Skin of body (tissue), 3 donors: ENCODE measurements around the gene PLEKHM1. TPM values are rescaled to one million over a fixed set of nuclear protein-coding genes. Genes with fewer than 3 reads are reported as not detected.

ENCODE experiments used
- DNase-seq: peaks from one replicate; lab custom pipeline; 2025; lab: John Stamatoyannopoulos, UW
- small RNA-seq: library from RNA; depleted of rRNA; stranded (forward); fragments of <200 nt; gene quantifications from one replicate; pipeline ENCODE3, GENCODE V24; 2014; ENCODE audit warnings: low replicate concordance
- total RNA-seq: library from RNA; depleted of rRNA; stranded (reverse); fragments of >200 nt; gene quantifications from one replicate; pipeline ENCODE4 v1.2.3, GENCODE V29; 2014

Gene PLEKHM1
- total RNA-seq, 1 donor from 2014 or later, result 14.9 TPM

DNA sequence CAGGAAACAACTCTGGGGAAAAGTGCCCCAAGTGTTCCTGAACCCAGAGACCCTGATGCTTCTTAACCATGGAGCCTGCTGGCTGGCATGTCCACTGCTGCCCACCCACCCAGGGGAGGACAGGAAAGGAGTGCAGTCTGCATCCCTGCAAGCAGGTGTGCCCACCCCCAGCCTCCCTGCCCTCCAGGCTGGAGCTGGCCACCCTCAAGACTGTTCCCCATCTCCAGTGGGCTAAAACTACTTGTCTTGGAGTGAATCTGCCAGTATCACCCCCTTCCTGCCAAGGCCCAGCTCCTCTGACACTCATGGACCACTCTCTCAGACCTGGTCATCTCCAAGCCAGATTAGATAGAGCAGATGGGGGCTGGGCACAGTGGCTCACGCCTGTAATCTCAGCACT, 87.6 kb downstream of the PLEKHM1 start:
- DNase-seq, result no peak

- no peak for DNase-seq
These were observed 91.7 kb downstream of the PLEKHM1 start for GRCh38 chr17:45398800-45399199.

DNA sequence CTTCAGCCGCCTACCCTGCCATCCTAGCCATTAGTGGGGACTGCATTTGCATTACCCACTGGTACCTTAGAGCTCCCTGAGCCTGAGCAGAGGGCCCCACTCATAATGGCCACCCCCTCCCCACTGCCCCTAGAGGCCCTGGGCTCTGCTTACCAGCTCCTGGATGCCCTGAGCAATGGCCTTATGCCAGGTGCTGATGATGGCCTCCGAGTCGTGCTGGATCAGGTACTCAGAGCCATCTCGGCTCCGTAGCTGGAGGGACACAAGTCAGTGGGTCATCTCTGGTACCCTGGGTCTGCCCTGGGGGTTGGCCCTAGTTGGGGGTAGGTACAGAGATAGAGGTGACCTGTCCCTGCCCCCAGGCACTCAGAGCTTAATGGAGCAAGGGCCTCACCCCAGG, 92.7 kb downstream of the PLEKHM1 start:
- no peak for DNase-seq

DNA sequence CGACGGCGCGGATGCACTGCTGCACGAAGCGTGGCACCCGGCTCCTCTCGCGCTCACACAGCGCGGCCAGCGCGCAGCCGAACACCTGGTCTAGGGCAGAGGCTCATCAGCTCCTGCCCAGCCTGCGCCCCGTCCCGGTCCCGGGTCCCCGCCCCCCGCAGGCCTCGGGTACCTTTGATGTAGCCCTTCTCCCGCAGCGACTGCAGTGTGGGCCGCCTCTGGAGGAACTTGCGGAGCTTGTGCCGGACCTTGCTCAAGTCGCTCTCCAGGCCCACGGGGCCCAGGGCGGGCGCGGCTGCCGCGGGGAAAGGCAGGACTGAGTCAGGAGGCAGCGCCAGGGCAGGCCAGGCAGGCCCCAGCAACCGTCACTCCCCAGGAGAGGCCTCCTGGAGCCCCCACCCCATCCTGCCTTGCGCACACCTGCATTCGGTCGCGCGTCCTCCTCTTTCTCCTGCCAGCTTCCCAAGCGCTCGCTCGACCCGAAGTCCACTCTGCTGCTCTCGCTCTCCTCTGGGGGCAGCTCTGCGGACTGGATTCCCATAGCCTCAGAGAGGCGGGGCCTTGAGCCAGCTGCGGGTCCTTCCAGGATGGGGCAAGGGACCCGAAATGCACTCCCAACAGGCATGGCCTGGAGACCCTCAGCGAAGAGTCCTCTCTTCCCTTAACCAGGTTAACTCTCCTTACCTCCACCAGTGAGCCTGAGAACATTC, 93.9 kb downstream of the PLEKHM1 start:
- DNase-seq, result no peak

GRCh38 chr17:45395569-45396415, 94.7 kb downstream of the PLEKHM1 start:
- no peak for DNase-seq

DNA sequence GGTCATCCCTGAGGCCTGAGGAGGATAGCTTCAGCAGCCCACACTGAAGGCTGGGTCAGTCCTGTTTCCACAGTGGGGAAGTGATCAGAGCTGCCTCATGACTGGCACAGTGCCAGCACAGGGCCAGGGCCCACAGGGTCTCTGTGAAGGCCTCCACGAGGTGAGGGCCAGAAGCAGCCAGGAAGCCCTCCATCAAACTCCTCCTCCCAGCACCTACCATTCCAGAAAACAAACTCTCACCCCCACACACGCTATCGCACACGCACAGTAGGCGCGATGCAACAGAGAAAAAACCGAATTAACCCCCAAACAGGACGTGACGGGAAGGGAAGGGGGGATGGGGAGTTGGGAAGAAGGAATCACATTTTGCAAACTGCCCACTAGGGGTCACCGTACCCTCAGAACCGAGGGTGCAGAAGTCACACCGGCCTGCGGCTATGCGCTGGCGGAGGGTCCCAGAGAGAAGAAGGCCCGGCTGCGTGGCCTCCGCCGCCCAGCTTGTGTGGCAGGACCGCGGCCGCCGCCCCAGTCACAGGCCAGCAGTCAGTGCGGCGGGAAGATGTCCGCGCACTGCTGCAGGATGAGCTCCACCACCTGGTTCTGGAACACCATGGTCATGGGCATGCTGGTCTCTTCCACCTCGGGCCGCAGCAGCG, 95.5 kb downstream of the PLEKHM1 start:
- peak; percentile 84 for DNase-seq

DNA sequence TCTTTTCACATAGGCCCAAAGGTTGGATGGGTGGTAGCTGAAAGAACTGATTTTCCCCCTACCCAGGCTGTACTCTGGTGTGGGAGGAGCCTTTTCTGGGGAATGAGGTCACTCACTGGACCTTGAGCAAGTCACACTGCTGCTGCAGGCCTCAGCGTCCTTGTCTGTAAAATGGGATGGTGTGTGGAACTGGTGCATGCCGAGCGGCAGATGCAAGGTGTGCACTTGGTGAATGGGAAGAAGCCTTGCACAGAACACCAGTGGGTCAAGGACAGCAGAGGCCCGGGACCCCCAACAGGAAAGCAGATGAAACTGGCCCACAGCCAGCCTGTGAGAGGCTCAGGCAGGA, 96.0 kb downstream of the PLEKHM1 start:
- no peak for DNase-seq

DNA sequence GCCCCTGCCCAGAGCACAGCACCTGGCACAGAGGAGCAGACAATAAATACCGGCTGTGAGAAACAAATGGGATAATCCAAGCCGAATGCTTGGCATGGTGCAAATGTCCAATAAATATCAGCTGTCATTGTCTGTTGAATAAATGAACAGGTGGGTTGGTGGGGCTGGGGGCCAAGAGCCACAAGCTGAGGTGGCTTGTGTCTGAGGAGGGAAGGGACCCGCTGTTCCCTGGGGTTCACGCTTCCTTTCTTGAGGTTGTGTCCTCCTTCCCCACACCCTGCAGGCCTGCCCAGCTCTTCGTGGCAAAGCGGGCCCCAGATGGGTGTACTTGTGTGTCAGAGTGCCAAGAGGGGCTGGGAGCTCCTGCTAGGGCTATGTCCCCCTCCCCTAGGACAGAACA, 96.4 kb downstream of the PLEKHM1 start:
- DNase-seq, result no peak

DNA sequence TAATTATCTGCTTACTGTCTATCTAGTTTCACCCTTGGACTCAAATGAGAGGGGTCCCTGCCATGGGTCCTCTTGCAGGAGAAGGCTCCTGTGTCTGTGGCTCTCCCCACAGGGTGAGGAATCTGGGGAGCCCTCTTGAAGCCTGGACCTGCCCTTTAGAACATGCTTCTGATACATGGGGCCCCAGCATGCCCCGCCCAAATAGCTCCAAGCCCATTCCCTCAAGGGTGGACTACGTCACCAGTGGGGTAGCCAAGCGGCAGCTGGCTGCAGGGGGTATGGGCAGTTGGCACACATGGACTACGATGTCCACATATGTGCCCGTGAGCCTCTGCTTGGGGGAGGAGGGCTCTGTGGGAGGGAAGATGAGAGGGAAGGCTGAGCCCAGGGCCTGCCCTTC, 97.1 kb downstream of the PLEKHM1 start:
- no peak for DNase-seq

DNA sequence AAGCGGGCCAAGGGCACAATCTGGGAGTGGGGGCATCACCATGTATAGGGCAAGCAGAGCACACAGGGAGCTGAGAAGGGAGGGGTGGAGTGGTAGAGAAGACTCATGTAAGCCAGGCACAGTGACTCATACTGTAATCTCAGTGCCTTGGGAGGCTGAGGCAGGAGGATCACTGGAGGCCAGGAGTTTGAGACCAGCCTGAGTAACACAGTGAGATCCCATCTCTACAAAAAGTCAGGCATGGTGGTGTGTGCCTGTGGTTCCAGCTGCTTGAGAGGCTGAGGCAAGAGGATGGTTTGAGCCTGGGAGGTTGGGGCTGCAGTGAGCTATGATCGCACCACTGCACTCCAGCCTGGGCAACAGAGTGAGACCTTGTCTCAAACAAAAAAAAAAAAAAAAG, 98.6 kb downstream of the PLEKHM1 start:
- no peak for DNase-seq

GRCh38 chr17:45391291-45391690, 99.2 kb downstream of the PLEKHM1 start:
- DNase-seq, result no peak

DNA sequence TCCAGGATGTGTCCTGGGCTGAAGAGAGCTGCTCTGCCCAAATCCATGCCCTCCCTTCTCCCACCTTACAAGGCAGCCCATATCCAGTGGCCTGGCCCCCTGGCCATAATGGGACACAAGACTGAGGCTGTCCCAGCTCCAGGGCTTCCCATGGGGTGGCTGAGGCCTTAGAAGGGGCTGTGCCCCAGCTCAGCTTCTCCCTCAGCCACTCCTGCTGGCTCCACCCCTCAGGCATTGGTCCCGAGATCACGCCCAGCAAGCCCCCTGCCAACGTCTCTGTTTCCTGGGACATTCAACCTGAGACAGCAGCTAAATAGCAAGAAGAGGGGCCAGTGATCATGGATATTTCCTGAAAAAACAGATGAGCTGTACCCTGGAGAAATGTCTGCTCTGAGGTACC, 101.2 kb downstream of the PLEKHM1 start:
- no peak for DNase-seq

GRCh38 chr17:45388604-45389325, 101.8 kb downstream of the PLEKHM1 start:
- no peak for DNase-seq

DNA sequence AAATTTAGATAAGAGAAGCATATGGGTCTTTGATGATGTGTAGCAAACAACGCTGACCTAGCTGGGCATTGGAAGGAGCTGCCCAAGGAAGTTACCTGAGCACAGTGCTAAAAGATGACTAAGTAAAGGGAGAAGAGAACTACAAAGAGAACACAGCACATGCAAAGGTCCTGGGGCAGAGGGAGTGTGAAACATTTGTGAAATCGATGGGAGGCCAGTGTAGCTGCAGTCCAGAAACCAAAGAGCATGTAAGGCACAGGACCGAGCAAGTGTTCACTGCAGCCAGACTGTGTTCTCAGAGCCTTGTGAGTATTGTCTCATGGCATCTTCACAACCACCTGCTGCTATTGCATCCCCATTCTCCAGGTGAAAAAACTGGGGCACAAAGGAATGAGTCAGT, 102.8 kb downstream of the PLEKHM1 start:
- DNase-seq, result no peak

GRCh38 chr17:45386178-45386577, 104.3 kb downstream of the PLEKHM1 start:
- no peak for DNase-seq

Small RNA genes lying within 50 kb of the gene (small RNA-seq; reads per million reads assigned to genes)
- gene RF00017, result not detected

Other genes with a start within 250 kb of the PLEKHM1 start
- gene SPATA32, start 228.6 kb downstream of the PLEKHM1 start, total RNA-seq, result not detected
- 4.4 TPM for gene MAP3K14, start 173.7 kb downstream of the PLEKHM1 start, total RNA-seq
- gene ARHGAP27, start 57.9 kb downstream of the PLEKHM1 start, total RNA-seq, result 13.9 TPM